Heart right ventricle (tissue), 16 donors: ENCODE measurements around the gene BCAR3. TPM values are rescaled to one million over a fixed set of nuclear protein-coding genes. Genes with fewer than 3 reads are reported as not detected.

Source experiments
- ATAC-seq, 8 donors: fragments of 200-7000 bp; cut with Tn5 transposase; one replicate each; pipeline ENCODE4 v1.9.1; 2020; ENCODE audit warnings: mild to moderate bottlenecking in 8 of 8, moderate library complexity in 8 of 8, moderate number of reproducible peaks in 1 of 8
- DNase-seq, 2 donors: peaks; one replicate each; pipeline ENCODE4 v3.0.0-alpha.2; 2020
- H3K27ac ChIP-seq, 10 donors: fragments of 200-600 bp; sonication (generic) in 2 of 10; one replicate each; pipeline versions ENCODE4 v1.5.0 to v1.8.0; 2020 to 2022; ENCODE audit warnings: mild to moderate bottlenecking in 3 of 10
- H3K27me3 ChIP-seq, 7 donors: fragments of 200-600 bp; one replicate each; pipeline ENCODE4 v1.8.0; 2021 to 2022; ENCODE audit warnings: mild to moderate bottlenecking in 2 of 7
- H3K36me3 ChIP-seq, 9 donors: fragments of 200-600 bp; sonication (generic) in 1 of 9; one replicate each; pipeline versions ENCODE4 v1.5.0 to v1.8.0; 2020 to 2022; ENCODE audit warnings: mild to moderate bottlenecking in 2 of 9
- H3K4me1 ChIP-seq, 9 donors: fragments of 200-600 bp; sonication (generic) in 1 of 9; one replicate each; pipeline versions ENCODE4 v1.5.0 to v1.8.0; 2020 to 2022; ENCODE audit warnings: mild to moderate bottlenecking in 4 of 9
- H3K4me3 ChIP-seq, 10 donors: fragments of 200-600 bp; sonication (generic) in 2 of 10; one replicate each; pipeline versions ENCODE4 v1.5.0 to v1.8.0; 2020 to 2022; ENCODE audit warnings: mild to moderate bottlenecking in 7 of 10, moderate library complexity in 2 of 10
- H3K9me3 ChIP-seq, 11 donors: fragments of 200-600 bp in 10 of 11; sonication (generic) in 2 of 11; one replicate each; pipeline versions ENCODE4 v1.5.0 to v1.8.0; 2013 to 2022; ENCODE audit warnings: mild to moderate bottlenecking in 2 of 11, control low read depth in 1 of 11, moderate library complexity in 1 of 11
- CTCF ChIP-seq, 9 donors: fragments of 200-600 bp; sonication (generic) in 2 of 9; IDR thresholded peaks; one replicate each; pipeline versions ENCODE4 v1.5.0 to v1.8.0; 2021 to 2022; ENCODE audit warnings: antibody characterized with exemption in 9 of 9, mild to moderate bottlenecking in 5 of 9, moderate library complexity in 1 of 9
- WGBS, 2 donors: extraction: QIAGEN DNeasy Blood & Tissue Kit; methylation state at CpG; one replicate each; pipeline ENCODE4 v1.1.7; 2013; ENCODE audit warnings: inconsistent platforms in 1 of 2; 5-methylcytosine and 5-hydroxymethylcytosine counted together
- intact Hi-C, 10 donors: fragments of 100-400 bp; cut with DNase I; formaldehyde crosslinking; loops; one replicate each; pipeline versions ENCODE4 v1.11.1 to v1.14.2; 2022
- polyA plus RNA-seq, 2 donors: library from polyadenylated mRNA; stranded (reverse); fragments of 200-250 nt; gene quantifications; one replicate each; pipeline ENCODE4 v1.2.3, GENCODE V29; 2013
- total RNA-seq, 10 donors: library from RNA; stranded (reverse); fragmentation: NEBNext Ultra II Directional in 3 of 10; extraction: Animal tissue kit (Norgen Biotek cat#: 25700) in 3 of 10; gene quantifications; one replicate each; pipeline versions ENCODE4 v1.2.1 to v1.2.4, GENCODE V29; 2021 to 2023
- donor health status: Arrhythmogenic right ventricular cardiomyopathy.
- donor health status: ischemic (EF 13 %, LVEDD 7.1; RV severe dilation, severe dysfunction).
- donor health status: healthy with polysubstance abuse.
- donor health status: DM: no; HTN: yes; CAD: no.
- donor health status: DM: no; HTN: no; CAD: no.
- donor health status: ischemic (EF 25% LVEDD 6.9; RV normal size, moderate dysfunction).
- donor health status: ischemic (EF 25% LVEDD 5.7; RV mildly dilated, moderate dysfunction).
- donor health status: healthy.
- donor health status: DM: yes; HTN: yes; CAD: no.
- donor health status: Ischemic cardiomyopathy.
- donor health status: ischemic (EF 35%, LVEDD 5.7; RV mildly dilated, moderate dysfunction).
- donor health status: nonischemic (EF 11% LVEDD 7.7; RV severe dilation, severe dysfunction).
- donor health status: DM: yes; HTN: yes; CAD: no.
- donor health status: PGD.
- donor health status: ischemic (EF 29% LVEDD 5.4; RV normal size, mild dysfunction).
- donor health status: nonischemic (EF 23%, LVEDD 6.1; RV moderate dilation, normal function).

The BCAR3 gene
- total and polyA plus RNA-seq, 12 donors, result 6.6 to 36.0 (median 15.9) TPM

DNA sequence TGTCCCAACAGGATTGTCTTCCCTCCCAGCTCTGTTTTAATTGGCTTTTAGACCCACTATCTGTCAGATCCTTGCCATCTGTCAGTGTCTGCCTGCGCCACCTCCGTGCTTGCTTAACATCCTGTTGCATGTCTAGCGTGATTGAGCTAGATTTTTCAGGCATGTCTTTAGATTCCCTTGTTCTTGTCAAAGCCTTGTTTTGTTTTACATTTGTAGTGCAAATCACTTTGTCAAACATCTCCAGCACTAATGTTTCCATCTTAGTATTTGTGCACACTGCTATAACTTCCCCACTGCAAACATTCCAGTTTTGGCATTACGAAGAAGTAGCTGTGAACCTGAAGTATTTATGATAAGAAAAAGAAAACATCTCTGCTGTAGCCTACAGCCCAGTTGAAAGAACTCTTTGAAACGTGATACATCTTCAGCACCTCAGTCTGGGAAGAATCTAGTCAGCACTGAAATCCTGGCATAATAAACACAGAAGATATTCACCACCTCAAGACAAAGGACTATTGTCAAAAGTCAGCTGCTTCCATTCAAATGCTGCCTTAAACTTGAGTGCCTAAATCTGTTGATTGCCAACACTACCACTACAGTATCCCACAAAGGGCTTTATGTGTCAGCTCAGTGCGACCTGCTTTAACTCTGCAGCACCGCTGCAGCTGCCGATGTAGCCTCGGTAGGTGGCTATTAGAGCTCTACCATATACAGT lies 128.7 kb downstream of the BCAR3 start:
- no peaks in the 10 kb centered on the region for H3K27me3 ChIP-seq
- ATAC-seq (peak in 7 of 8 donors; percentile 43 to 59 (median 49)), DNase-seq (peak in 1 of 2 donors; percentile 31)
- peaks cover 0 to 38% (median 6%) of the 10 kb centered on the region in 9 donors for H3K36me3 ChIP-seq
- H3K9me3 ChIP-seq, result no peaks in the 10 kb centered on the region
- intact Hi-C loops, result loop anchor here in 4 of 10 donors (5.0 to 10.0 kb wide), 3 partner anchors 106 to 292 kb away; partner anchors contain the start of gene FNBP1L (in 3 of the 4)
- WGBS, 2 donors, result 45 to 46% methylated on average over 9 of the region's 9 CpGs
- peaks cover 12 to 60% (median 44%) of the 10 kb centered on the region in 9 donors for H3K4me1 ChIP-seq
- H3K27ac ChIP-seq, result peak overlapping the region; percentile 41 to 82 (median 71)
- H3K4me3 ChIP-seq, result no peak overlapping the region
- no peak for TF ChIP-seq CTCF (IDR thresholded peaks at IDR 0.05)

DNA sequence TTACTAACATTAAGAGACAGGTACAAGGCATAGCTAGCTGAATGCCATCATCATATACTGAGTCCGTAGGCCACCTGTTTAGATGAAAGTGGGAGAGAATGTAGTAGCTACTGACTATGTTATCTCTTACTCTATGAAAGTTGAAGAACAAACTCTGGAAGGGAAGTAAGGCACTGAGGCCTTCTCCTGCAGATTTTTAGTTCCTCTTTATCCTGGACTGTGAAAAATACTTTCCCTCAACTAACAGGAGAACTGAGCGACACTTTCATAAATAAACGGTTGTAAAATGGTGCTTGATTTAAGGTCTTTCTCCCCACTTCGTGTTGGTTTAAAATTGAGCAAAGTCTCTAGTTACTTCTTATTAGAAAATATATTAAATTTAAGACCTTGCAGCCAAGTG lies 131.8 kb downstream of the BCAR3 start:
- ATAC-seq, result no peak
- WGBS, 2 donors, result 88 to 93% methylated on average over 4 of the region's 4 CpGs

DNA sequence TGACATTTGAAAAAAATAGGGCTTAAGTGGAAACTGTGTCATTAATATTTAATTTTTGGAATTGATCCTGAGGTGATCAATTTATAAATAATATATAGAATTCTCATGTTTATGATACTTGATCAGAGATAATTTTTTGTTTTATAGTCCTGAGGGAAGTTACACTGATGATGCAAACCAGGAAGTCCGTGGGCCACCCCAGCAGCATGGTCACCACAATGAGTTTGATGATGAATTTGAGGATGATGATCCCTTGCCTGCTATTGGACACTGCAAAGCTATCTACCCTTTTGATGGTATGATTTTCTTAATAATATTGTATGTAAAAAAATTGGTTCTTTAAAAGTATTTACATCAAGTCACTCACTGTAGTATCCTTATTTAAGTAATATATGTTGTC lies 132.5 kb downstream of the BCAR3 start:
- no peaks in the 10 kb centered on the region for H3K9me3 ChIP-seq
- ATAC-seq (no peak), DNase-seq (no peak)
- H3K27me3 ChIP-seq, result no peaks in the 10 kb centered on the region
- no peak overlapping the region for H3K27ac ChIP-seq
- no peak for TF ChIP-seq CTCF (IDR thresholded peaks at IDR 0.05)
- H3K36me3 ChIP-seq, result peaks cover 0 to 70% (median 6%) of the 10 kb centered on the region in 9 donors
- WGBS, 2 donors, result 100% methylated on average over 1 of the region's 1 CpG
- H3K4me1 ChIP-seq, result peaks cover 8 to 37% (median 24%) of the 10 kb centered on the region in 9 donors
- H3K4me3 ChIP-seq, result no peak overlapping the region
- intact Hi-C loops, result loop anchor here in 1 of 10 donors (5.0 kb wide), 1 partner anchor 97 kb away; no protein-coding TSS in a partner anchor

More for the DNA sequence above, 131.8 kb downstream of the BCAR3 start:
- H3K27ac ChIP-seq, result no peak overlapping the region
- H3K27me3 ChIP-seq, result no peaks in the 10 kb centered on the region
- DNase-seq, result no peak
- no peak for TF ChIP-seq CTCF (IDR thresholded peaks at IDR 0.05)
- peaks cover 0 to 64% (median 6%) of the 10 kb centered on the region in 9 donors for H3K36me3 ChIP-seq
- H3K9me3 ChIP-seq, result no peaks in the 10 kb centered on the region
- H3K4me3 ChIP-seq, result no peak overlapping the region
- intact Hi-C loops, result loop anchor here in 5 of 10 donors (5.0 to 10.0 kb wide), 4 partner anchors 98 to 295 kb away; partner anchors contain the start of gene FNBP1L (in 3 of the 5)
- H3K4me1 ChIP-seq, result peaks cover 12 to 44% (median 31%) of the 10 kb centered on the region in 9 donors

GRCh38 chr1:93546162-93546863 lies 135.3 kb downstream of the BCAR3 start:
- Histone ChIP-seq H3K27me3 (no peaks in the 10 kb centered on the region), H3K4me1 (peaks cover 0 to 9% (median 0%) of the 10 kb centered on the region in 9 donors), H3K36me3 (peaks cover 0 to 85% (median 6%) of the 10 kb centered on the region in 9 donors), H3K4me3 (no peak overlapping the region), H3K27ac (no peak overlapping the region), H3K9me3 (no peaks in the 10 kb centered on the region)
- ATAC-seq (no peak), DNase-seq (no peak)
- TF ChIP-seq CTCF (IDR thresholded peaks at IDR 0.05), result no peak
- intact Hi-C loops, result loop anchor here in 1 of 10 donors (5.0 kb wide), 1 partner anchor 94 kb away; no protein-coding TSS in a partner anchor
- 91 to 92% methylated on average over 3 of the region's 3 CpGs for WGBS, 2 donors
